ENCODE data around the gene DAAM2.

Gene DAAM2

GRCh38 chr6:39896701-39897100 lies 104.5 kb downstream of the DAAM2 start:
- no peak overlapping the region for H3K4me3 ChIP-seq (ENCODE audit: low read depth, low read length)
- TF ChIP-seq CTCF (IDR thresholded peaks at IDR 0.05; ENCODE audit: low read depth, low read length, missing control alignments) = no peak
- DNase-seq (ENCODE audit: low read depth) = no peak

GRCh38 chr6:39897698-39898097 lies 105.5 kb downstream of the DAAM2 start:
- DNase-seq (ENCODE audit: low read depth) = no peak
- no peak for TF ChIP-seq CTCF (IDR thresholded peaks at IDR 0.05; ENCODE audit: low read depth, low read length, missing control alignments)
- H3K4me3 ChIP-seq (ENCODE audit: low read depth, low read length) = no peak overlapping the region

GRCh38 chr6:39898625-39899024 lies 106.4 kb downstream of the DAAM2 start:
- no peak for TF ChIP-seq CTCF (IDR thresholded peaks at IDR 0.05; ENCODE audit: low read depth, low read length, missing control alignments)
- DNase-seq (ENCODE audit: low read depth) = no peak
- H3K4me3 ChIP-seq (ENCODE audit: low read depth, low read length) = no peak overlapping the region

GRCh38 chr6:39899554-39900295 lies 107.5 kb downstream of the DAAM2 start:
- no peak overlapping the region for H3K4me3 ChIP-seq (ENCODE audit: low read depth, low read length)
- DNase-seq (ENCODE audit: low read depth) = no peak
- TF ChIP-seq CTCF (IDR thresholded peaks at IDR 0.05; ENCODE audit: low read depth, low read length, missing control alignments) = no peak

GRCh38 chr6:39901116-39901655 lies 109.0 kb downstream of the DAAM2 start:
- no peak overlapping the region for H3K4me3 ChIP-seq (ENCODE audit: low read depth, low read length)
- TF ChIP-seq CTCF (IDR thresholded peaks at IDR 0.05; ENCODE audit: low read depth, low read length, missing control alignments) = no peak
- no peak for DNase-seq (ENCODE audit: low read depth)

- DNase-seq (ENCODE audit: low read depth) = no peak
- TF ChIP-seq CTCF (IDR thresholded peaks at IDR 0.05; ENCODE audit: low read depth, low read length, missing control alignments) = no peak
- H3K4me3 ChIP-seq (ENCODE audit: low read depth, low read length) = no peak overlapping the region
Observed at GRCh38 chr6:39901670-39902069, 109.5 kb downstream of the DAAM2 start.

- DNase-seq (ENCODE audit: low read depth) = no peak
- no peak overlapping the region for H3K4me3 ChIP-seq (ENCODE audit: low read depth, low read length)
- TF ChIP-seq CTCF (IDR thresholded peaks at IDR 0.05; ENCODE audit: low read depth, low read length, missing control alignments) = no peak
Observed at GRCh38 chr6:39902136-39902535, 110.0 kb downstream of the DAAM2 start.

All from GM12864 (cell line).